HG02885 (cell line): ENCODE data around the gene CA11.

Source experiments
- ATAC-seq: cut with Tn5 transposase; IDR thresholded peaks from one replicate; pipeline ENCODE4 v1.9.1; 2021; ENCODE audit warnings: mild to moderate bottlenecking; ENCODE audit not compliant: unreplicated experiment, poor library complexity

Gene CA11

DNA sequence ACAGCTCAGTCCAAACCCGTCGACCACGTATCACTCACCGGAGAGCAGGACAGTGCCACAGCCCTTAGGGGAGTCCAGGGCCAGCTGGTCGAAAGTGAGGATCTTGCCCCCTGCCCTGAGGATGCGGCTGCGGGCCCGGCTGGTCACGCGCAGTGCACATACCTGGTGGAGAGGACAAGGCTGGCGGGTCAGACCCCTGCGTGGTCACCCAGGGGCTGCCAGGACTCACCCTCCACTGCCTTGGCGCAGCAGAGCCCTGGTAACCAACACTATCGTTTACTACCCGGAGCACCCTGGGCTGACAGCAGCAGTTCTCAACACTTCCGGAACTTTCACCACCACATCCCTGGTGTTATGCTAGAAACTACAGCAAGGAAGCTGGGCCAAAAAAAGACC lies 29.9 kb downstream of the CA11 start:
- ATAC-seq: no peak

DNA sequence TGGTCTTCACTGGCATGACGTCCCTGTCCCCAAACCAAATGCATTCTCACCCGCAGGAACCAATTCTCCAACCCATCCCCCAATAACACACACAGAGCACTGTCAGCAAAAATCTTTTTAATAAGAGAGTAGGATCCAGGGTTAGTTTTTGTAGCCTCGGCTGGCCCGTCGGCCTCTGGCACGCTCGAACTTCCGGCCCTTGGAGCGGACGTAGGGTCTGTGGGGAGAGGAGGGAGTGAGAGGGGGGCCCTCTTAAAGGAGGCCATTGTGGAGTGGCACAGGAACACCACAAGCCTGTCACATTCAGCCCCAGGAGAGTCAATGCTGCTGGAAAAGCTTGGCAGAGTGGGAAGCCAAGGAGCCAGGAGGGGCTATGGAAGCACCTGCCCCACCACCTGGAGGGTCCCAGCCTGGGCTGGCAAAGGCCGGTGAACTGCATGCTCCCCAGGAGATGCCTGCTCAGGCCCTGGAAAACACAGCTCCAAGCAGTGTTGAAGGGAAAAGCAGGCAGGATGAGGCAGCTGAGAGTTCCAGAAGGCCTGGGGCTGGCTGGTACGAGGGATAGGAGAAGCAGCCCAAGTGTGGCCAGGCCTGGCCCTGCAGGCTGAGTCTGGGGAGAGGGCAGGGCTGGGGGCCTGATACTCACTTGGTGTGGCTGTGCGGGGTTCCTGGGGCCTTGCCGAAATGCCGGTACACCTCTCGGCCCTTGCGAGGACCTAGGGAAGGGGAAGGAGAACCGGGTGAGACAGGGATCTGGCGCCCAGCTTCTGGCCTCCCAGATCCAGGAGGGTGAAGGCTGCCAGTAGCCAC lies 30.6 kb downstream of the CA11 start:
- no peak for ATAC-seq

DNA sequence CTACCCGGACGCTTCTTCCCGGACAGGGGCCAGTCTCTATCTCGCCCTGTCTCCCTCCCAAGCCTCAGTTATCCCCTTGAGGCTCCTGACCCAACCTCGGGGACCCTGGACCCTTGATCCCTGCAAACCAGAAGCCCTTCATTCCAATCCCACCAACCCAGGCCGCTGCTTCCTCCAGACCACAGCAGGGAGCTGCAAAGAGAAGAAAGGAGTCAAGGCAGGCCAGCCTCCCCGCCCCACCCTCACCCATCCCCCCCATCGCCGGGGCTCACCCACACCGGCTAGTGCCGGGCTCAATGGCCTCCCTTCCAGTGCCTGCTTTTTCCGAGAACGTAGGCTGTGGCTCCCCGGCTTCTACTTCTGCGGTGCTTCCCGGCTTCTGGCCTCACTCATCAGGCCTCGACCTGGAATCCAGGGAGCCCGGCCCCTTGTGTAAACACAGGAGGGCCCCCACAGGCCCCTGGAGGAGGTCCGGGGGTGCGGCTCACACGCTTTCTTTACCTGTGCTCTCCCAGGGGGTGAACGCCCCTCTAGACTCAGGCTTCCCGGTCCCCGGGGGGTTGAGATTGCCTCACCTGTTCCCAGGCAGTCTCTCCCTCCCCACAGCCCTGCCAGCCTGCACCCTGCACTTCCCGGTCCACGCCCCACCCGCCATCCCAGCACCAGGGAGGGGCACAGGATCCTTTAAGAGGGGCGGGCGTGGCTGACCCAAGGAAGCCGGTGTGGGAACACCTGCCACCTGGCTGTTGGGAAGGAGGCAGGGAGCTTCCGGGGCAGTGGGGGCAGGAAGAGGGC lies 31.4 kb downstream of the CA11 start, which contains the start of gene FAM83E:
FAM83E (minus strand) TSS at position 641 of the 795 bp plus-strand sequence. CDS start 1,704 bp downstream, outside the sequence.
- ATAC-seq: no peak

DNA sequence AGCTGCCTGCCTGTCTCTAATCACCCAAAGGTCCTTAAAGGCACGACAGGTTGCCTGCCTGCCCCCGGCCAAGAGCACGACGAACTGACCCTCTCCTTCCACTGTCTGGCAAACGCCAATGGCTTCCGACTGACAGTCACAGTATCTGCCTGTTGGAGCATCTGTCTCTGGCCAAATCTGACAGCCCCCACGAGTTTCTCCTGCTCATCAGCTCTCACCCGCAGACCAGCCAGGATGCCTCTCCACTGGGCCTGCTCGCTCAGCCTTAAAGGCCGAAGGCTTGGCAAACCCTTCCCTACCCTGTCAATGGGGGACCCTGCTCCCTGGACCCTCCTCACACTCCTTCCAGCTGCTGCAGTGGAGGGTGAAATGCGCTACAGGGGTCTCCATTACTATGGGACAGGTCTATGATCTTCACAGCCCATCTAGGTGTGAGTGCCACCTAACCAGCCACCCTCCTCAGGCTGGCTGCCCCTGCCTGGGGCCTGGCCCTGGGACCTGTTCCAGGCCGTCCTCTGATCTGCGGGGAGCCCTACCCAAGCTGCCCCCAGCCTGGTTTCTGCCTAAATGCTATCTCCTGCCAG lies 32.0 kb downstream of the CA11 start:
- ATAC-seq: no peak

DNA sequence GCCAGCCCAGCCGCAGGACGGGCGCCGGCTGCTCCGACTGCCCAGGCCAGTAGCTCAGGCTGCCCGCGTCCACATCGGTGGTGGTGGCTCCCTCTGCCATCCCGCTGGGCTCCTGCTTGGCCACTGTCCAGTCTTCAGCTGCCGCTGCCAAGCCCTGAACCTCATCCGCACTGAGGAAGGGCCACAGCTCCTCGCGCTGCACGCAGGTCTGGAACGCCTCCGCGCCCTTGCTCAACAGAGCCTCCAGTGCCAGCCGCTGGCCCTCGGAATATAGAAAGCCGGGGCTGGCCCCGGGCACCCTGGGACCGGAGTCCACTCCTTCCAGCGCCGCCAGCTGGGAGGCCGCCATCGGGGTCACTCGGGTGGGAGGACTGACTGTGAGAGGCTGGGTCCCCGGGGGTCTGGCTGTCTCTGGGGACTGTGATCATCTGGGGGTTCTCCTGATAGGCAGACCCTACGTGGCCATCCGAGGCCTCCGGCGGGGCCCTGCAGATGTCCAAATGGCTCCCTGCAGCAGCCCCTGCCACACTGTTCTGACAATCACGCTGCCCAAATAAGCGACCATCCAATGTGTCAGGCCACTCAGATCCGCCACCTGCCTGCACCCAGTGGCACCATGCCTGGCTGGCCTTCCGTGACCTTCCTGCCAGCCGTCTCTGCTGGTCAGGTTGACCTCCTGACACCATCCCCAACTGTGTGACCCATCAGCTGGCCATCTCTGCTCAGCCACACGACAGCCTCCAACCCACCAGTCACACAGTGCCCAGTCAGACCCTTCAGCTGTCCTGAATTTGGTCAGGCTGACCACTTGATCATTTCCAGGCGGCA lies 32.7 kb downstream of the CA11 start:
- no peak for ATAC-seq

DNA sequence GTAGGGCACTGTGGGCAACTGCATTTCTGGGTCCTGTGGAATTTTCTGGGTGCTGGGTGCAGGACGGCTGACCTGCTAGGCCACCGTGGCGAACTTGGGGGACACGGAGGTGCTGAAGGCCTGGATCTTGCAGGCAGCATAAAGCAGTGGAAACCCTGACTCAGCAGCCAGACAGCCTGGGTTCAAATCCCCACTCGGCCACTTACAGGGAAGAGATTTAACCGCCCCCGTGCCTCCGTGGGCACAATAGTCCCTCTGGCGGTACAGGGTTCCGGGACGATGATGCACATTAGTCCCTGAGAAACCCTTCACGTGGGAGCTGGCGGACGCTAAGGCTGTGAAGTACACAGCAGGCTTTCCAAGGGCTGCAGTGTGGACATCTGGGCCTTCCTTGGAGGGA lies 34.1 kb downstream of the CA11 start:
- no peak for ATAC-seq

DNA sequence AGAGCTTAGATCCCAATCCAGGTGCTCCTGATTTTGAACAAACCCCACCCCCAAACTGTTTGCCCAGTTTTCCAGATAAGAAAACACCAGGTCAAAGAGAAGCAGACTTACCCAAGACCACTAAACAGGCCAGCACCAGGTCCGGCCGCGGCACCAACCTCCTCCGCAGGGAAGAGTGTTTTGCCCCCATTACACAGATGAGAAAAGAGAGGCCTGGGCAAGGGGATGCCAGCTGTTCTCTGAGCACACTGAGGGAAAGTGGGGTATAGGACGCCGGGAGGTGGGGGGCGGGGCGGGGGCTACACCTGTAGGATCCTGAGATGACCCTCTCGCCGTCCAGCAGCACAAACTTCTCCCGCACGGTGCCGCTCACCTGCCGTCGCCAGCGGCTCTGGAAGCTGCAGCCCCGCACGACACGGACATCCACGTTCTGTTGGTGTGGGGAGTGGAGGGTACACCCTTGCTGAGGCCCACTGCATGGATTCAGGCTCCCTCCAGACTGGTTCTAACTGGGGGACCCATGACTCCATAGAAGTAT lies 36.3 kb downstream of the CA11 start:
- ATAC-seq: no peak

DNA sequence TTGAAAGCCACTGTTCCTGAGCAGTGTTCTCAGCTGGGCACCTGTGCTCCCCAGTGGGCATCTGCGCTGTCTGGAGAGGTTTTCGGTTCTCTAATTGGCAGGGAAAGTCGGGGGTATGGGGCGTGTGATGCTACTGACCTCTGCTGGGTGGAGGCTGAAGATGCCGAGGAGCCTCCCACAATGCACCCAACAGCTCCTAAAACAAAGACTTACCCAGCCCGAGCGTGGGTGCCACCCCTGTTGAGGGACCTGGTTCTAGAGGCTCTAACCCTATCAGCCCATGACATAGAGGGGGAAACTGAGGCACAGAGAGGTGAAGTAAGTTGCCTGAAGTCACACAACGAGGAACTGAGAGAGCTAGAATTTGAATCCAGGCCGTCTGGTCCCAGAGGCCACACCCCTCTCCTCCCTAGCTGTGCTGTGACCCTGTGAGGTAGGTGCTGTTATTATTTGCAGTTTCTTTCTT lies 37.2 kb downstream of the CA11 start:
- peak; percentile 54 for ATAC-seq

DNA sequence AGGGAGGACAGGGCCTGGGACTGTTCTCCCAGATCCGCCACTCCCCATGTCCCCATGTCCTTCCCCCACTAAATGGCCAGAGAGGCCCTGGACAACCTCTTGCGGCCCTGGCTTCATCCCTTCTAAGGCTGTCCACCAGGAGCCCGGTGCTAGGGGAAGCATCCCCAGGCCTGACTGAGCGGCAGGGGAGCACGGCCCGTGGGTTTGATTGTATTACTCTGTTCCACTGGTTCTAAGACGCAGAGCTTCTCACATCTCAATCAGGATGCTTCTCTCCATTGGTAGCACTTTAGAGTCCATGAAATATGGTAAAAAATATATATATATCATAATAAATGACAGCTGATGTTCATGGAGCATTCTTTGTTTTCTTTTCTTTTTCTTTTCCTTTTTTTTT lies 38.6 kb downstream of the CA11 start:
- ATAC-seq: no peak

DNA sequence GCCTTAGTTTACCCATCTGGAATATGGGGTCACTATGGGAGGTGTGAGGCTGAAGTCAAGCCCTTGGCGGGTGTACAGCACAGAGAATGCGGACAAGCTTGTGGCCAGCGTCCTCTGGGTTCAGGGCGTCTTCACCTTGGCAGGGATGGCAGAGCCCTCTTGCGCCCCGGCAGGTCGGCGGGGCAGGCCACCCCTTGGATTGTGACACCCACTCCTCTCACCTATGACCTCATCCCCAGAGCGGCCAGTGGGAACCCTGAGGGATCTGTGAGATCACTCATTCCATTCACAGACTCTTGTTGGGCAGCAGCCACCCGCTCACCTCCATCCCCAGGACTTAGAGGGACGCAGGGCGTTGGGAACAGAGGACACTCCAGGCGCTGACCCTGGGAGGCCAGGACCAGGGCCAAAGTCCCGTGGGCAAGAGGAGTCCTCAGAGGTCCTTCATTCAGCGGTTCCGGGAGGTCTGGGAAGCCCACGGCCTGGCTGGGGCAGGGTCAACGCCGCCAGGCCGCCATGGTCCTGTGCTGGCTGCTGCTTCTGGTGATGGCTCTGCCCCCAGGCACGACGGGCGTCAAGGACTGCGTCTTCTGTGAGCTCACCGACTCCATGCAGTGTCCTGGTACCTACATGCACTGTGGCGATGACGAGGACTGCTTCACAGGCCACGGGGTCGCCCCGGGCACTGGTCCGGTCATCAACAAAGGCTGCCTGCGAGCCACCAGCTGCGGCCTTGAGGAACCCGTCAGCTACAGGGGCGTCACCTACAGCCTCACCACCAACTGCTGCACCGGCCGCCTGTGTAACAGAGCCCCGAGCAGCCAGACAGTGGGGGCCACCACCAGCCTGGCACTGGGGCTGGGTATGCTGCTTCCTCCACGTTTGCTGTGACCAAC lies 39.3 kb downstream of the CA11 start, which contains the start of gene SPACA4:
SPACA4 (plus strand) TSS at position 280 of the 896 bp plus-strand sequence; CDS start at position 517, 237 bp downstream.
- no peak for ATAC-seq

DNA sequence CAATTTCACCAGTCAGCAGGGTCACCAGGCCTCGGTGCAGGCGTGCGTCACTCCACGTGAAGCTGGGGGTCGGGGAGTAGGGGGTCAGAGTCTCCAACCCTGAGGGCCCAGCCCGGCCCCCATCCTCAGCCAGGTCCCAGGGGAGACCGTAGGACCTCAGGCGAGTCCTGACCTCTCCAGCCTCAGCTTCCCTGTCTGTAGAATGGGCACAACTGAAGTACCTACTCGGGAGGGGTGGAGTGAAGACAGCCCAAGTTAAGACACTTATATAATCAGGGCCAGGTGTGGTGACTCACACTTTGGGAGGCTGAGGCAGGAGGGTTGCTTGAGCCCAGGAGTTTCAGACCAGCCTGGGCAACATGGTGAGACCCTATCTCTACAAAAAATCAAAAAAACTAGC lies 42.1 kb downstream of the CA11 start:
- no peak for ATAC-seq

DNA sequence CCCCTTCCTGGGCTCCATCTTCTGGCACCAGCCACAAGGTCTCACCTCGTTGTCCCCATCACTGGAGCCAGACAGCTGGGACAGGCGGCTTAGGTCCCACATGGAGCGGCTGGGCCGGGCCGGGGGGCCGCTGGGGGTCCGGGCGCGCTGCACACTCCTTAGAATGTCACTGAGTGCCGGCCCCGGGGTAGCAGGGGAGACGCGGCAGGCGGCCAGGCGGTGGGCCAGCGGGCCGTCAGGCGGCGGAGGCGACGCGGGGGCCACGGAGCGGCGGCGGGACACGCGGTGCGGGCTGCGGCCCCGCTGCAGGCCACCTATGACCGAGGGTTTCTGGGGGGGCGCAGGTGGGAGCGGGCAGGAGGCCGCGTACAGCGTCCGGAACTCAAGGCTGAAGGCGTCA lies 42.5 kb downstream of the CA11 start:
- ATAC-seq: no peak

DNA sequence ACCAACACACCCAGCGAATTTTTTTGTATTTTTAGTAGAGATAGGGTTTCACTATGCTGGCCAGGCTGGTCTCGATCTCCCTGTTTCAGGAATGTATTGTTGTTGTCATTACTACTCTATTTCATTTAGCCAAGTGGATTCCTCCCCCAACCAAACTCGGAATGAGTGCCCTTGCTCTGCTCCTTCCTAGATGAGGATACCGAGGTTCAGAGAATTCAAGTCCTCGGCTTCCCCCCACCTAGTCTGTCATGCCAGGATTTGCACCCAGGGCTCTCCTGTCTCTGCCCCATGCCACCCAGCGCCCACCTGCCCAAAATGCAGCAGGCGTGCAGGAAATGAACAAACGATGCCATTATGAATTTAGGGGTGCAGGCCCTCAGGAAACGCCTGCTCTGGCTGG lies 43.0 kb downstream of the CA11 start:
- ATAC-seq: no peak

DNA sequence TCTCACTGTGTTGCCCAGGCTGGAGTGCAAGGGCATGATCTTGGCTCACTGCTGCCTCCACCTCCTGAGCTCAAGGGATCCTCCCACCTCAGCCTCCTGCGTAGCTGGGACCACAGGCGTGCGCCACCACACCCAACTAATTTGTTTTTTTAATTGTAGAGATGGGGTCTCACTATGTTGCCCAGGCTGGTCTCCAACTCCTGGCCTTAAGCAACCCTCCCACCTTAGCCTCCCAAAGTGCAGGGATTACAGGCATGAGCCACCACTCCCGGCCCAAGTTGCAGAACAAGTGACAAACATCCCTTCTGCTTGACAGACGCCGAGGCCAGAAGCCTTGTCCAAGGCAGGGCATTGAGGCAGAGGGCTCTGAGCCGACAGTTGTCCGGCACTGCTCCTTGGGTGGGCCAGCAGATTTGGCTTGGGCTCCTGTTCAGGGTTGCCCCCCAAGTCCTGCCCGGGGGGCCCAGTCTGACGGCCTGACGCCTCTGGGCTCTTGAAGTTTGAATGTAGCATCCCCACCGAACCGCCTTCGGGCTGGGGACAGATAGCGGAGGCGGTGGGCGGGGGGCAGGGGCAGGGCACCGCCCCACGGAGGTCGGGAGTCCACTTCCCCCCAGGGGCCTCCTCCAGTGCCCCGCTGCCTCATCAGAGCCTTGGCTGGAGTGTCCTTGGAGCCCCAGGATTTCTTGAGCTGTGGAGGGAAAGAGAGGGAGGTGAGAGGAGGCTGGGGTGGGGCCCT lies 45.1 kb downstream of the CA11 start:
- ATAC-seq: no peak

DNA sequence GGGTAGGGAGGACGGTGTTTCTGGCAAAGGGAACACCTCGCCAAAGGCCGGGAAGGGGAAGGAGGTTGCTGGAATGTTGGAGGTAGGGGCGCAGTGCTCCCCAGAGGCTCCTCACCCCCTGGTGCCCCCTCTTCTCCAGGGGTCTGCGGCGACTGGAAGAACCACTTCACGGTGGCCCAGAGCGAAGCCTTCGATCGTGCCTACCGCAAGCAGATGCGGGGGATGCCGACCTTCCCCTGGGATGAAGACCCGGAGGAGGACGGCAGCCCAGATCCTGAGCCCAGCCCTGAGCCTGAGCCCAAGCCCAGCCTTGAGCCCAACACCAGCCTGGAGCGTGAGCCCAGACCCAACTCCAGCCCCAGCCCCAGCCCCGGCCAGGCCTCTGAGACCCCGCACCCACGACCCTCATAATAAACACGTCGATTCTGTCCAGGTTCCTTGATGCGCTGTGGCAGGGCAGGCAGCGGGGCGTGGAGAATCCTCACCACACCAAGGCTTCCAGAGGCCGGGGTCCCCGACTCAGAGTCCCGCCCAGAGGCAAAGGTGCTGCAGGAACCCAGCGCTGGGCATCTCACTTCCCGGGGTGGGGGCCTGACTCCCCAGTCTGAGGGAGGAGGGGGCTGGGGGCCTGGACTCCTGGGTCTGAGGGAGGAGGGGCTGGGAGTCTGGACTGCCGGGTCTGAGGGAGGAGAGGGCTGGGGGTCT lies 46.8 kb downstream of the CA11 start:
- ATAC-seq: no peak

DNA sequence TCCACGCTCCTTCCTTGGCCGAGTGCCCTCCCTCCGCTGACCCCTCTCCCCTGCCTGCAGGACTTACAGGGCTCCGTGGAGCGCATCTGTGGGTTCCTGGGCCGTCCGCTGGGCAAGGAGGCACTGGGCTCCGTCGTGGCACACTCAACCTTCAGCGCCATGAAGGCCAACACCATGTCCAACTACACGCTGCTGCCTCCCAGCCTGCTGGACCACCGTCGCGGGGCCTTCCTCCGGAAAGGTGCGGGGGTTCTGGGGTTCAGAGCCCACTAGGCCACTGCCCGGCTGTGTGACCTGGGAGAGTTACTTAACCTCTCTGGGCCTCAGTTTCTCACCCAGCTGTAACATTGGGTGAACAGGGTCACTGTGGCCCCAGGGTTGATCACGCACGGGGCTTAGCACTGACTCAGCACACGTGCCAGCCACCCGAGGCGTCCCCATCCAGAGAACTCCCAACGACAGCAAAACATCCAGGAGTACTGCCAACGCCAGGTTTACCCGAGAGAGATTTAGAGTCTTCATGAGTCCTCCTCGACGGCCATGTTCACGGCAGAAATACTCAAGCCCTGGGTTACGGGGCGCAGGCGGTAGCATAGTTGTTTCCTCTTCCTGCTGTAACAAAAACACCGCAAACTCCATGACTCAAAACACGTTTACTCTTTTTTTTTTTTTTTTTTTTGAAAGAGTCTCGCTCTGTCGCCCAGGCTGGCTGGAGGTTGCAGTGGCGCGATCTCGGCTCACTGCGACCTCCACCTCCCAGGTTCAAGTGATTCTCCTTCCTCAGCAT lies 49.1 kb downstream of the CA11 start:
- no peak for ATAC-seq

DNA sequence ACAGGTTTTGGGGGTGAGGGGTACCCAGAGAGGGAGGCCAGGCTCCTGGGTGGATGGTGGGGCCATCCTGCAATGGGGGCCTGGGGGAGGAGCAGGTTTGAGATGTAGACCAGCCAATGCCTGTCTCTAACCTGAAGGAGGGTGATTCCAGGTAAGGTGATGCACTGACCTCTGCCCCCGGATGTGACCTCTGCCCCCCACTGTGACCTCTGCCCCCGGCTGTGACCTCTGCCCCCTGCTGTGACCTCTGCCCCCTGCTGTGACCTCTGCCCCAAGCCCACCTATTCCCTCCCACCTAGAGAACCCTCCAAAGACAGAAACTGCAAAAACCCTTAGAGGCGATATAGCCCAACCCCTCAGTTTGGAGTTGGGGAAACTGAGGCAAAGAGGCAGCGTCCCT lies 49.8 kb downstream of the CA11 start:
- no peak for ATAC-seq
